HK-2 (cell line): ENCODE data around the gene PPP3CA.
"Not testable (repeated sequence)": the region's sequence is repeated elsewhere in the genome, so short reads cannot be mapped to it uniquely, and the experiment has no call there.

Experiments used
- DNase-seq: peaks from one replicate; pipeline ENCODE4 v3.0.0-alpha.2; 2018; ENCODE audit not compliant: unreplicated experiment

PPP3CA gene

DNA sequence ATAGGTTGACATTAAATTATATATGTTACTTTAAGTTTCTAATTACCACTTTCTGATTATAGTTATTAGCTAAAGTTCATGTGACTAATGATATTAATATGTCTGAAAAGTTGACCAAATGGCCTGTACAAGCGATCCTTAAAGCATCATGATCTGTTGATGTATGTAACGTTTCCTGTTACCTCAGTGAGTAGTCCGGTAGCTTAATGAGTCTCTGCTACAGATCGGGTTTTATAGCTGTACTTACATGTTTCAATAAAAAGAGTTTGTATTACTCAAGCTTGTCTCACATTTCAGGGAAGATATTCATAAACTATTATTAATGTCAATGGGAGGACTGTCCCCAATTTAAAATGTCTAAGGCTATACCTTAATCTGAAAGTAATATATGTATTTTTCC lies 246.3 kb downstream of the PPP3CA start:
- DNase-seq, result no peak

DNA sequence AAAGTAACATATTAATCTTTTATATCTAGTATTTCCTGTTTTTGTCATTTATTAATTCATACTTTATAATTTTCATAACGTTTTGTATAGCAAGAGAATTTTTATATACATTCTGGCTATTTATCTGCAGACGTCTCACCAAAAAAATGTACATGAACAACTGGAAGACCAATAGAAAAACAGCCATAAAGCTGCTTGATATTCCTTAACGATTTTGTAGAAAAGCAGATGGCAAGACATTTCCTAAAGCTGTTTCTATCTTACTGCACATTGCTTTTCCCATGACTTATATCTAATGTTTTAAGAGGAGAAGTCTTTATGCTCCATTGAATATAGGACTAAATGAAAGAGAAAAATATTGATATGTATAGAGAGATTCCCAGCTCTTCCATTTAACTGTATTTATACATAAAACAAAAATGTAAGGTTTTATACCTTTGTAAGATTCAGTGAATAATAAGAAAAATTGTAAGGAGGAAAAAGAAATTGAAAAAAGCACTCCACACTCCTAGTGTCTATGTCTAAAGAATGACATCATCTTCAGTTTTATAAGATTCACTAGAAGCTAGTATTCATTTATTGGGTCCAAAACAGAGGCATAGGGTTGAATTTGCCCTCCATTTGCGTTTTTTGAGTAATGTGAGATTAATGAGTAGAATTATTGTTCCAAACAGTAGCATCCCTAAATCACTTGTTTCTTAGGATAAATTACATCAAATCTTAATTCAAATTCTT lies 248.5 kb downstream of the PPP3CA start:
- no peak for DNase-seq

GRCh38 chr4:101092609-101093008 lies 254.7 kb downstream of the PPP3CA start:
- not testable (repeated sequence) for DNase-seq

DNA sequence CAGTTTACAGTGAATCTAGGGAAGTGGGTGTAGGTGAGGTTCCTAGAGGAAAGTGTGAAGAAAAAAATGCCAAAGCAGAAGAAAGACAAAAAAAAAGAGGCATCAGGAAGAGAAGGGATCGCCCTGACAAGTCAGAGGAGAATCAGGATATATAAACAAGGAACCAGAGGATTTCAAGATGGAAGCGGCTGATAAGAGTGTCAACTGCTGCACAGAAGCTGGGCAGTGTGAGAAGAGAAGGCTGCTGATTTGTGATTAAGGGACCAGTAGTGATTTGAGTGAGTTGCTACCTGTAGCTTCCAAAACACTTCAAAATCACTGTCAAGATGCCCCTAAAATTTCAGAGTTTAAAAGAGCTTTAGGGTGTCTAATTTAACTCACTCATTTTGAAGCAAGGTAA lies 258.2 kb downstream of the PPP3CA start:
- DNase-seq, result no peak

DNA sequence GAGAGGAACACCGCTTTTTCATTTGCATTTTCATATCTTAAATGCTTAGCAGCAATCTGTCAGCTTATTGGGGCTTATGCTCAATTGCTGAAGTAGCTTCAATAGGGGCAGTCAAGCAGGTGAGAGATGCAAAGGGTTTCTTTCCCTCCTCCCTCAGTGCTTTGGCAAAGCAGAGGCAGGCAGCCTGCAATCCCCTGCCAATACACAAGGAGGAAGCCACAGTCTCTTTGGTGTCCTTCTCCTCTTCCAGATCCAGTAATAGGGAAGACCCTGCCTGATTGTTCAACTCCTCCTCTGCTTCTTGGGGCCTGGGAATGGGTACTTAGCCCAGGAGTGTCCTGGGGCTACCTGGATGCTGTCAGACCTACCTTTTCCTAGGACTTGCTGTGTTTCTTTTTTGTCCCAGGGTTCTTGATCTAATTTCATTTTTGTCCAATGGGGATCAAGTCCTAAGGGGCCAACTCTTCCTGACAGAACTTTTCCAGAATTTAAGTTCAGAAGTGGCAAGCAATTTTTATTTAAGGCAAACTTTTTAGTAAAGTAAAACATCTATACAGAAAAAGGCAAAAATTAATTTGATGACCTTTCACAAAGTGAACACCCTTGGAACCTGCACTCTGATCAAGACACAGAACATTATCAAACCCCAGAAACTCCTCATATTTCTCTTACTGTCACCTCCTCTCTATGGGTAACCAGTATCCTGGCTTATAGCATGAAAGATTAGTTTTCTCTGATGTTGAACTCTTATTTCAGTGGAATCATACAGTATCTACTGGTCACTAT lies 260.3 kb downstream of the PPP3CA start:
- DNase-seq, result no peak

- no peak for DNase-seq
Observed at GRCh38 chr4:101083131-101083530, 264.2 kb downstream of the PPP3CA start.

GRCh38 chr4:101081695-101082369 lies 265.5 kb downstream of the PPP3CA start:
- DNase-seq, result no peak

- DNase-seq, result no peak
Observed at GRCh38 chr4:101081166-101081565, 266.2 kb downstream of the PPP3CA start.

DNA sequence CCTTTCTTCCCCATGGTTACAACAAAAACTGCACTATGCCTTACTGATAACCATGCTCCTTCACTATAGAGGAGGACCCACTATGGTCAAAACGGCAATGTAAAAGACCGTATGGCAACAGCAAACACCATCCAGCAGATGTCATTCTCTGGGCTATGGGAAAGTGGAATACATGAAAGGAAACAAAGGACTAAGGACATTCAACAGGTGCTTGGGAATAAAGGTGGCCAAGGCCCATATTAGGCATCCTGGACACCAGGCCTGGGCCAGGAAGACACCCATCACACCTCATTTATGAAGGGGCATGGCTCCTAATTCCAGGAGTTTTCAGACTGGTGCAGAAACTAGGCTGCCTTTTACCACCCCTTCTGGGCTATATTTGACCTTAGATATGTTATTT lies 268.4 kb downstream of the PPP3CA start:
- no peak for DNase-seq

- no peak for DNase-seq
Observed at GRCh38 chr4:101076032-101076431, 271.3 kb downstream of the PPP3CA start.

DNA sequence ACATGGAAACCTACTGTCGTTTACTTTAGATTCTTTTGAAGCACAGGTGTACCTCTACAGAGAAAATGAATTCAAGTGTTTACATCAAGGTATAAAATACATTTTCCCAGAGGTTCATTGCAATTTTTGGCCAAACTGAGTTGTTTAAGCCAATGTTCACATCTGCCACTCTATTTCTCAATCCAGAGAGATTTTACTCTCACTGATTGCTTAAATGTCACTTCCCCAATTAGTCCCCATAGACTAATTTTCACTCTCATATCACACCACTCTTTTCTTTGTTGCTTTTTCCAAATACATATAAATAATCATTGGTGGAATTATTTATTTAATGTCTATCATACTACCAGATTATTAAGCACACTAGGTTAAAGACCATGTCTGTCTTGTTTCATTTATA lies 271.8 kb downstream of the PPP3CA start:
- DNase-seq, result no peak

GRCh38 chr4:101074326-101074725 lies 273.0 kb downstream of the PPP3CA start:
- DNase-seq, result no peak

DNA sequence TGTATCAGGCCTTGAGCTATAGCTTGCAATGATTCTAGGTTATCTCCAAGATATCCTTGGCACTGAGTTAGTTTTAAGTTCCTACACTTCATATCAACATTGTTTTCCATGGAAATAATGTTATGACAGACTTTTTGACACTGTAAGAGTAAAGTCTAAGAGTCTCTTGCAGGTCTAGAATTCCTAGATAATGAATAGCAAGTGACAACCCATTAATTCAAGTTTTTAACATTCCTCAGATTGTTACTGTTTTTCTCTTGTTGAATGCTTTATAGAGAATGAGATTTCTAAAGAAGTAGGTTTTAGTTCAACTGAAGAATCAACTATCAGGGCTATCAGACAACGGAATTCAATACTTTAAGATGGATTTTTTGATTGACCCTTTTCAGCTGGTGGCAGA lies 276.1 kb downstream of the PPP3CA start:
- DNase-seq, result no peak

DNA sequence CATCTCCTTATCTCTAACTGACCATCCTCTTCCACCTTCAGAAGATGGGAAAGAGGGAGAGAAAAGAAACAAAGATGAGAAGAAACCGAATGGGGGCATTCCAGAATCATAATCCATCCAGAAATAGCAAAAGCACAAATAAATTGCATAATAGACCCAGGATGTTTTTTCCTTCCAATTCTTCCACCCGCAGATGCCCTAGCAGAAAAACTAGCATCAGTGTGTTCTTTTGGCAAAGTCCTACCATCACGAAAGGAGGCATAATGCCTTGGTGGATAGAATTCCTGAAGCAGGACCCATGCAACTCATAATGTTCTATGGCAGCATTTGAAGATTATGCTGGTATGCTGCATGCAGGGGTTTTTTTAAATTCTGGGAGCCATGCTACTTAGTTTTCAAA lies 279.2 kb downstream of the PPP3CA start:
- no peak for DNase-seq

GRCh38 chr4:101067383-101067782 lies 279.9 kb downstream of the PPP3CA start:
- DNase-seq, result no peak

DNA sequence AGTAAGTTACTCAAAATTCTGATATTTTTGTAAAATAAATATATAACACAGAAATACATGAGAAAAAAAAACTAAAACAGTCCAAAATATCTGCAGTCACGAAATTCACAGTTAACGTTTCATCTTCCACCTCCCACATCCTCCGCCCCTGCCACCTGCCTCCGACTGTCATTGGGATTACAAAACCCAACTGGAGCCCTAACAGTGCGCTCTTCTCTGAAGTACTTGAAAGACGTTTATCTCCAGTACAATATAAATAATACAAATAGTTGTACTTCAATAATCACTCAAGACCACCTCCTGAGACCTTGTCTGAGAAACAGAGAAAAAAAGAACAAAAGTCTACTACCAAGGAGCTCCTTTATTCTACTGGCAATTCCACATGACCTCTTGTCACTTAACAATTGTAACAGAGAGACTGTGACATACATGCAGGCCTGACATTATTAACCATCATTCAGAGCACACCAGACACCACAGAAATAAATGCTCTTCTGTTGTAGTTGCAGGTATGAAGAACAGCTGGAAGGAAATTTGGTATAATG lies 280.6 kb downstream of the PPP3CA start:
- DNase-seq, result no peak

GRCh38 chr4:101065935-101066485 lies 281.3 kb downstream of the PPP3CA start:
- DNase-seq, result no peak

DNA sequence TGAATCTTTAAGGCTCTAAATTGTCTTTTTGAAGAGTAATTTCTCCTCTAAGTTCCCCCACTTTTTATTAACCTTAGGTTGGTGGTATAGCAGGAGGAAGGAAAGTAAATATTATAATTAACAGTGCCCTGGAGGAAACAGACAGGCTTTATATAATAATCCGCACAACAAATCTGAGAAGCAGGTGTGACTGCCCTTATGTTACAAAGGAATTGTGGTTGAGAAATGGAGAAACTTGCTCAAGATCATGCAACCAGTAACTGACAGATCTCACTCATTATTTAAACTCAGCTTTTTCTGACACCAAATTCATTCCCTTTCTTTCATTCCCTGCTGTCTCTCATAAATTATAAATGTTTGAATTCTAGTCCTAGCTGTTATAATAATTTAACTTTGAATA lies 282.0 kb downstream of the PPP3CA start:
- DNase-seq, result no peak

GRCh38 chr4:101064541-101065180 lies 282.7 kb downstream of the PPP3CA start:
- DNase-seq, result no peak

- DNase-seq, result no peak
Observed at GRCh38 chr4:101055392-101055791, 291.9 kb downstream of the PPP3CA start.

- DNase-seq, result no peak
Observed at GRCh38 chr4:101050837-101051205, 296.5 kb downstream of the PPP3CA start.
